ENCODE results near the gene TVP23A.
"Not testable (repeated sequence)": the region's sequence is repeated elsewhere in the genome, so short reads cannot be mapped to it uniquely, and the experiment has no call there.

TVP23A gene

DNA sequence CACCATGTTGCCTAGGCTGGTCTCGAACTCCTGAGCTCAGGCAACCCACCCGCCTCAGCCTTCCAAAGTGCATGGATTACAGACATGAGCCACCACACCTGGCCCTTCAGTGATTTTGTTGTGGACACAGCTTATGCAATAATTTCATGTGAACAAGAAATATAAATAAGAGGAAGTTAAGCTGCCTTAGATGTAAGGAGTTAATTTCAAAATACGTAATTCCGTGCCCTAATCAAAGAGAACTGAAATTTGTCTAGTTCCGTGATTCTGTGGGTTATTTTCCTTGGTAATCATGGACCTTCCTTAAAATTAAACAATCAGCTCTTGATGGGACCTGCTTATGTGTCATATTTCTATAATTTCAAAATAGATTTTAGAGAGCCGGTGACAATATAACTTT is 11.9 kb downstream of the TVP23A start:
- DNase-seq (ENCODE audit: low spot score), result no peak

DNA sequence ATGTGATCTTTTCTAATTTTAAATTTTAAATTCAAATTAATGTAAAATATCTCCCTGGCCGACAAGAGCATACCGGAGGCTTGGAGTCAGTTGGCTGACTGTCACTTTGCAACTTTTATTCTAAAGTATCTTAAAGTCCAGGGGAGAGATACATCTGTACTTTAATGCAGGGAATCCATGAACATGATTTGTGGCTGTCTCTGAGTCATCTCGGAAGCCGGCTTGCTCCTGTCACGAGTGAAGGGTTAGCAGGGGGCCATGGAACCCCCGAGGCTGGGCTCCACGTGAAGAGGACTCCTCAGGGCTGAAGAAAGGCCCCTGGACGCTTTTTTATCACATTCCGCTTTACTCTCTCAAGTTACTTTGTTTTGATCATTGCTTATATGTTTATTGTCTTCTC is 13.3 kb downstream of the TVP23A start:
- DNase-seq (ENCODE audit: low spot score), result no peak

DNA sequence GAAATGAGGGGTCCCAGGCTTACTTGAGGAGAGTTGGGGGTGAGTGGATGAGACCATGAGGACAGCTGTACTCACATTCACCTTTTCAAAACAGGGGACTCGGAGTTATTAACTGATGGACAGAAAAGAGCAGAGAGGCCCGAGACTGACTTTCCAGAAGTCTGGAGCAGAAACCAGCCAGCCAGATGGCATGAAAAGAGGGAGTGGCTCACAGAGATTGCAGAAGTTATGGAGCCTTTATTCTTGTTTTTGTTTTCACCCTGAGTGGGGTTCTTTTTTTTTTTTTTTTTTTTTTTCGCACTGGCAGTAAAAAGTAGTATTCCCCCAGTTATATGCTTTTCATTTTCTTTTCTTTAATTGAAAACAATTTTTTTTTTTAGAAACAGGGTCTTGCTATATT is 18.9 kb downstream of the TVP23A start:
- DNase-seq (ENCODE audit: low spot score), result no peak

DNA sequence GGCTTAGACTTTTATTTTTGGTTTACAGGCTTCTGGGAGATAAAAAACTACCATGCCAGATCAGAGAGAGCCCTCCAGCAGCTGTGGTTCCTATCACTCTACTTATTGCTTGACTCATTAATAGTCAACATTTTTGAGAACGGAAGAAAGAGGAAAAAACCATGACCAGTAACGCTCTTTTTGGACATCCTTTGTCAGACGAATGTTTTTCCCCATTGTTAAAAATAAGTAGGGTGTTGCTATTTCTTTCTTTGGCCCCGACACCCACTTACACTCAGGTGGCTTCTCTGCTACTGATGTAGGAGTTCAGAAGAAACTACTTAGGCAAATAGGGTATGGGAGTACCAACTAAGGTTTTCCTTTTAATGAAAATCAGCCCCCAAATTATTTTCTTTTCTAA is 27.5 kb downstream of the TVP23A start:
- no peak for DNase-seq (ENCODE audit: low spot score)

DNA sequence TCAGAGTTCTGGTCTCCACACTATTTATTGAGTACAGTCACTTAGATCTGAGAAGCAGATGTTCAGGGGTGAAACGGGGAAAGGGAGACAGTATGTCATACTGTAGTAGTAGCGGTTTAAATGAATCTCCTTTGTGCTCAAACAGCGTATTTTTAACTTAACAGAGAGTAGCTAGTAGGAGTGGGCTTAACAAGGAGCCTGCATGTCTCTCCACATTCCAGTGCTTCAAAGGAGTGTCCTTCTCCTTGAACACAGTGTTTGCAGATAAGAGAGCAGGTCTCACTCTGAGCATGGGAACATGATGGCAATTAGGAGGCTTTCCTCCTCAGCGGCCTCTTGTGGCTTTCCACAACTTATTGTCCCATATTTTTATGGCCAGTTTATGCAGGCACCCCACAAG is 30.0 kb downstream of the TVP23A start:
- not testable (repeated sequence) for DNase-seq (ENCODE audit: low spot score)

DNA sequence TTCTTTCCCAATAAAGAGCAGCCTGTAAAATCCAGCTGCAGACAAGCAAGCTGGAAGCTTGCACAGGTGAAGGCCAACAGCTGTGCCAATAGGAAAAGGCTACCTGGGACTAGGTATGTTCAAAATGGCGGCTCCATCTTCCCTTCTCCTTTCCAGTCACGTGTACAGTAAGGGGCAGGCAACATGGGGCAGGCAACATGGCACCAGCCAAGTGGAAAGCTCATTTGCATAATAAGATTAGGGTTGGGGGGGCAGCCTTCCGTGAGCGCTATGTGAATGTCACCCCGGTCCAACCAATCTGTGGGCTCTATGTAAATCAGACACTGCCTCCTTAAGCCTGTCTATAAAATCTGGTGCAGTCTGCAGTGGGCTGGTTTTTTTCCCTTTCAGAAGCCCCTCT is 31.3 kb downstream of the TVP23A start:
- DNase-seq (ENCODE audit: low spot score), result peak; percentile 91

DNA sequence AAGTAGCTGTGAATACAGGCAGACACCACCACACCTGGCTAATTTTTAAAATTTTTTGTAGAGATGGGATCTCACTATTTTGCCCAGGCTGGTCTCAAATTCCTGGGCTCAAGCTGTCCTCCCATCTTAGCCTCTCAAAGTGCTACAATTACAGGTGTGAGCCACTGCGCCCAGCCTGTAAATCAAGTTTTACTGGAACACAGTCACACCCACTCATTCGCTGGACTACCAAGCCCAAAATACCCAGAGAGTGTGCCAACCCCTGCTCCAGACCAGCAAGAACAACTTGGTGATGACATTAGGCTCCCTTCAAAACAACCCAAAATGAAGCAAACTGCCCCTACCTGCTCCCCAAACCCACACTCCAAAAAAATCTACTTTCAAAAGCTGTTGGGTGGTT is 36.0 kb downstream of the TVP23A start:
- no peak for DNase-seq (ENCODE audit: low spot score)

DNA sequence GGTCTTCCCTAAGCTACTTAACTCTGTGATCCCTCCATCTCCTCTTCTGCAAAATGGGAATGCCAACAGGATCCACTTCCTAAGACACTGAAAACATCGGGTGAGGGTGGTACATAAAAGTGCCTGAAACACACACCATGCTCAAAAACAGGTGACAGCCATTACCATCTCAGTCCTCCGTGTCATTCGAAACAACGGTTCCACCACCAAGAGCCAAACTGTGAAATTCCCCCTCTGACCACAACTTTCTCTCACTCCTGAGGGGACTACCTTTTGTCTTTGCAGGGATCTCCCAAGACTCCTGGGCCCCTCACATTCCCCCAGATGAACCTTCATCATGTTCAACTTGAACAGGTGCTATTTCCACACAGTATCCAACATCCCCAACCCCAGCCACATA is 38.0 kb downstream of the TVP23A start:
- DNase-seq (ENCODE audit: low spot score), result no peak

DNA sequence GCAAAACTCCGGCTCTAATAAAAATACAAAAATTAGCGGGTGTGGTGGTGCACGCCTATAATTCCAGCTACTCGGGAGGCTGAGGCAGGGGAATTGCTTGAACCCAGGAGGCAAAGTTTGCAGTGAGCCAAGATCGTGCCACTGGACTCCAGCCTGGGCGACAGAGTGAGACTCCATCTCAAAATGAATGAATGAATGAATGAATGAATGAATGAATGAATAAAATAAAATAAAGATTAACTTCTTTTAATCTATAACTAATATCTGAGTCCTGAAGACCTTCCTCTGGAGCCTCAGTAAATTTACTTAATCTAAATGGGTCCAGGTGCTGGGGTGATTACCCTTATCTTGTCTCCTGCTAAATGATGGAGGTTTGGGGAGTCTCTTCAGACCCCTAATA is 38.7 kb downstream of the TVP23A start:
- DNase-seq (ENCODE audit: low spot score), result not testable (repeated sequence)

DNA sequence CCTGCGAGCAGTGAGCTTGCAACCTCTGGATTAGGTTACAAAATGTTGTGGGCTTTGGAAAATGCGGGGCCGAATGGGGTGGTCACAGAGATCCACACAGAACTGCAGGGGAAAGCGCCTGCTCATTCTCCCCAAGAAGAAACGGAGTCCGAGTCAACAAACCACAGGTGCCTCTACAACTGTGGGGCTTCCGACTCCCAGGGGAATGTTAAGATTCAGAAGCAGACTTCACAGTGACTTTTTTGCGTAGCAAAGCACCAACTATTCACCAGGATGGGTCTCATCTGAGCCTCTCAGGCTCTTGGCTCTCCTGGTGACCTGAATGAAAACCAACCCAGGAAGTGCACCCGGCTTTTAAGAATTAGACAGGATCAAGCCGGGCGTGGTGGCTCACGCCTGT is 41.2 kb downstream of the TVP23A start:
- no peak for DNase-seq (ENCODE audit: low spot score)

DNA sequence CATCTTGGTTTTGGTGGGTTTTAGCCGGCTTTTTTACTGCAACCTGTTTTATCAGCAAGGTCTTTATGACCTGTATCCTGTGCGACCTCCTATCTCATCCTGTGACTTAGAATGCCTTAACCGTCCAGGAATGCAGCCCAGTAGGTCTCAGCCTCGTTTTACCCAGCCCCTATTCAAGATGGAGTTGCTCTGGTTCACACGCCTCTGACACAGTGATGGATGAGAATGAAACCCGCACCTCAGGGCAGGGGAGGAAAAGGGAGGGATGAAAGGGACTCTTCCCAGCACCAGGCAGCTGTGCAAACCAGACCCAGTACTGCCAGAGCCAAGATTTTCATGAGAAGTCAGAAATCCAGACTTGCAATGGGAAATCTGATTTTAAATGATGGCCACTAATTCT is 41.7 kb downstream of the TVP23A start:
- not testable (repeated sequence) for DNase-seq (ENCODE audit: low spot score)

DNA sequence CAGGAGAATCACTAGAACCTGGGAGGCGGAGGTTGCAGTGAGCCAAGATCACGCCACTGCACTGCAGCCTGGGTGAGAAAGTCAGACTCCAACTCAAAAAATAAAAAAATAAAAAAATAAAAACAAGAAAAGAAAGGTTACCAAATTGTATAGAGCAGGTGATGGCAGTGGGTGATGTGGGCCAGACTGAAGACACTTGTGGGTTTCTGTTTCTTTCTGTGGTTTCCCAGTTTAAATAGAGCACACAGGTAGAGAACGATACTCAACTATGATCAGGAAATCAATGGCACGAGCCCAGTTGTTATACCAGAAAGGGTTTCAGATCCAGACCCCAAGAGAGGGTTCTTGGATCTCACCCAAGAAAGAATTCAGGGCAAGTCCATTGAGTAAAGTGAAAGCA is 42.3 kb downstream of the TVP23A start:
- no peak for DNase-seq (ENCODE audit: low spot score)

DNA sequence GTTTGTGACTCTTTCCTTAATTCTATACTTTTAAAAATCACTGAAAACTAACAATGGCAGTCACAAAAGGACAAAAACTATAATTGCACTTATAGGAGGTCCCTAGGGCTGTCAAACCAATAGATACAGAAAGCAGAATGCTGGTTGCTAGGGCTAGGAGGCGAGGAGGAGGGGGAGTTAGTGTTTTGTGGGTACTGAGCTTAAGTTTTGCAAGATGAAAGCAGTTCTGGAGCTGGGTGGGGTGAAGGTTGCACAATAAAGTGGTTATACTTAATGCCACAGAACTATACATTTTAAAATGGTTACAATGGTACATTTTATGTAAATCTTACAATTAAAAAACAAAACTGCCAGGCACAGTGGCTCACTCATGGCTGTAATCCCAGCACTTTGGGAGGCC is 47.7 kb downstream of the TVP23A start:
- no peak for DNase-seq (ENCODE audit: low spot score)

DNA sequence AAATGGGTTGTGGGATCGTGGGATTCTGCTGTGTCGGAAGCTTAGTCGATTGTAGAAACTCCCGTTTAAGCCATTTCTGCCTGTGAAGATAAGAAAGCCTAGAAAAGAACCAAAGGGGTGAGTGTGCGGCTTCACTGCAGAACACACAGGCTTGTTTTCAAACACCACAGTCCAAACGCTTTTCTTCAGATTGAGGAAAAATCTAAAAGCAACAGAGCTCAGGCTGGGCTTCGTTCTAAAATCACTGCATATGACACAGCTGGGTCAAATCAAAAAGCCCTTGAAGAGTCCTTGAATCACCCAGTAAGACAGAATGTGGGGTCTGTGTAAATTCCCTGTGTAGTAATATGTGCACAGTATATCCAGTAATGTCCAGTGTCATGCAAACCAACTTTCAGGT is 49.2 kb downstream of the TVP23A start:
- DNase-seq (ENCODE audit: low spot score), result no peak

DNA sequence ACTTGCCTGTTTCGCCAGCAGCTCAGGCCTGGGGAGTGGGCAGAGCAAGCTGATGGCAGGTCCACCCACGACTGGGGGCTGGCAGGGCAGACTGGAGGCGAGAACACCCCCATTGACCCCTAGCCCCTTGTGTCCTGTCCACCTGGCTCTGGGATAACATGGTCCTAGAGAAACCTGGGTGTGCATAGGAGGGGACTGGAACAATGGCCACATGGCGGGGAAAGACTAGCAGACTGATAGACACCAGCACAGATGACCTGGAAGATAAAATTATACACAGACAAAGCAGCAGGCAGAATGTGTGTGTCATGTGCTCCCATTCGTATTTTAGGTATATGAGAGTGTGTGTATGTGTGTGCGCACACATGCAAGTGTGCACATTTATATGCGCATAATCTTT is 51.5 kb downstream of the TVP23A start:
- DNase-seq (ENCODE audit: low spot score), result peak; percentile 20

DNA sequence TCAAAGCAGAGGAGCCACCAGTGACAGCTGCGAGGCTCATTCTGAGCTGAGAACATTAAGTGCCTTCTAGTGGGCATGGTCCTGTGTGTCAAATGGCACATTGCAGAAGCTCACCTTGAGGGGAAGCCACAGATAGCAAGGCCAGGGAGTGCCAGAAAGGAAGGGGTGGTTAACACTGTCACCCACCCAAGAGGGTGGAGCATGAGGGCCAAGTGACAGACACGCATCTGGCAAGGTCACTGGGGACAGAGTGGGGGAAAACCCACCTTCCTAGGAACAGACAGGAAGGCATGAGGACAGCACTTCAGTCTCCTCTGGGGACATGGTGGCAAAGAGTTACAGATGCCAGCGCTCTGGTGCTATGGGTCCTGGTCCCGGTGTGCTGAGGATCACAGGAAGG is 52.8 kb downstream of the TVP23A start:
- DNase-seq (ENCODE audit: low spot score), result no peak

DNA sequence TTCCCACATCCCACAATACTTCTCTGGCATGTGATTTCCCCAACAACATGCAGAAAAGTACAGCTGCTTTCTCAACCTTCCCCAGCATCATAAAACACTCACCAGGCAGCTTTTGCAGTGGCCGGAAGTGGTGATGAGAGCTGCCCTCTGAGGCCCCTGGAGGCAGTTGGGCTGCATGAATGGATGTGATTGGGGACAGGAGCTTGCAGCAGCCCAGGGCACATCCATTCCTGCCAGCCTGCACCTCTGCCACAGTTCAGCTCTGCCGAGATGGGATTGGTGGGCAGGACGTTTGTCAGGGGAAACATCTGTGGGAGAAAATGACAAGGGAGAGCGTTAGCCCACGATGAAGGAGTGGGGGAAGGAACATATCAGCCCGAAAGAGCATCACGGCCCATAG is 55.1 kb downstream of the TVP23A start:
- no peak for DNase-seq (ENCODE audit: low spot score)

DNA sequence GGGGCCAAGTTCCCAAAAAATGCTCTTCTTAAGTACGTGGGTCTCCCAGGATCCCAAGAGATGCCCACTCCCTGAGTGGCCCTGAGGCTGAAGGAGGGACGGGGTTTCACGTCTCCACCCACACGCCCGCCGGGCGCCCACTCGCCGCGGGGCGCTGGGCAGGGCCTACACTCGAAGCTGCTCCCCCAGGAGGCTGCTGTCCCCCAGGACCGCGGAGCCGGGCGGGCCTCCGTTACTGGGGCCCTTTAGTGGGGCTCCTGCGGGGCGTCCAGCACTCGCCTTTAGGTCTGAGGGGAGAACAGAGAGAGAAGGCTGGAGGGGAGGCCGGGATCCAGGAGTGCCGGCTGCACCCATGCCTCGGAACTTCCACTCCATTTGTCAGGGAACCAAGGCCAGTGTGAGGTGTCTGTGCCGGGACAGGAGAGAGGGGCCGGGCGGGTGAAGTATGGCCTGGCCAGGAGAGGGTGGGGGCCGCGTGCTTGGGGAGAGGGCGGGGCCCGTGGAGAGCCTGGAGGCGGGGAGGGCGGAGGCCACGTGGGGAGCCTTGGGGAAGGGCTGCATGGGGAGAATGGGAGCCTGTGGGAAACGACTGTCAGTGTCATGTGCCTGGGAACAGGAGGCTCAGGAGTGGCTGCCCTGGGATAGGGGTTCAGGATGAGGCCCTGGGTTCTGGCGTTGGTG is 56.1 kb downstream of the TVP23A start:
- DNase-seq (ENCODE audit: low spot score), result no peak

DNA sequence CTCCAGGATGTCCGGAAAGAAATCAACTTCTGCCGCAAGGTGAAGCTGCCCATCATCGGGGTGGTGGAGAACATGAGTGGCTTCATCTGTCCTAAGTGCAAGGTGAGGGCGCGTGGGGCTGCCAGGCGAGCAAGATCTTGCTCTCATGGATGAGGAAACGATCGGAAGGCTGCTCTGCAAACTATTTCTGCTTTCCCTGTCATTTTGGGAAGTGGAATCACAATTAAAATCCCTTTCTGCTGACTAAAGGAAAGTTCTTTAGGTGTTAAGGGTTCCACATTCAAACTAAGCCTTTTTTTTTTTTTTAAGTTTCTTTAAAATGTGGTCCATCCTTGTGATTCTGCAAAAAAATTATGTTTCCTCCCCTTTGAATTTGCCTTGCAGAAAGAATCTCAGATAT is 57.2 kb downstream of the TVP23A start:
- DNase-seq (ENCODE audit: low spot score), result no peak

DNA sequence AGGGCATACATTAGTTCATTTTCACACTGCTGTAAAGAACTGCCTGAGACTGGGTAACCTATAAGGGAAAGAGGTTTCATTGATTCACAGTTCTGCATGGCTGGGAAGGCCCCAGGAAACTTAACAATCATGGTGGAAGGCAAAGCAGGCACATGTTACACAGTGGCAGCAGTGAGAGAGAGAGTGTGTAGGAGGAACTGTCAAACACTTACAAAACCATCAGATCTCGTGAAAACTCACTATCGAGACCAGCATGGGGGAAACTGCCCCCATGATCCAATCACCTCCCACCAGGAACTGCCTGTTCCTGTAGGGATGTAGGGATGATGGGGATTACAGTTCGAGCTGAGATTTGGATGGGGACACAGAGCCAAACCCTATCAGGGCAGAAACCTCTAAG is 57.7 kb downstream of the TVP23A start:
- DNase-seq (ENCODE audit: low spot score), result no peak

DNA sequence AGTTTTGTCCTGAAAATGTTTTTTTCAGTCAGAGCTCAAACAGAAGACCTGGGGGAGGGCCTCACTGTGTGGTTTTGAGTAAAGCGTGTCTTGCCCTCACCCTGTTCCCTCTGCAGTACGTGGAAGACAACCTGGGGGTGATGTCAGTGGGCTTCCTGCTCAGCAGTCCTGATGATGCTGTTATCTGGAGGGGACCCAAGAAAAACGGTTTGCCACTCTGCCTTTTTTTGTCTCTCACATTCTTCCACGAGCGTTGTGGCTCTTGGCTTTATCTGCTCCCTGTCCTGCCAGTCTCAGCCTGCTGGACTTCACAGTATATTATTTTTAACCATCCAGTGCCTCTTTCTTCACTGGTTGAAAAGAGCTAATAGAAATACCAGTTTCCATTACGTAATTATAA is 62.0 kb downstream of the TVP23A start:
- DNase-seq (ENCODE audit: low spot score), result no peak

DNA sequence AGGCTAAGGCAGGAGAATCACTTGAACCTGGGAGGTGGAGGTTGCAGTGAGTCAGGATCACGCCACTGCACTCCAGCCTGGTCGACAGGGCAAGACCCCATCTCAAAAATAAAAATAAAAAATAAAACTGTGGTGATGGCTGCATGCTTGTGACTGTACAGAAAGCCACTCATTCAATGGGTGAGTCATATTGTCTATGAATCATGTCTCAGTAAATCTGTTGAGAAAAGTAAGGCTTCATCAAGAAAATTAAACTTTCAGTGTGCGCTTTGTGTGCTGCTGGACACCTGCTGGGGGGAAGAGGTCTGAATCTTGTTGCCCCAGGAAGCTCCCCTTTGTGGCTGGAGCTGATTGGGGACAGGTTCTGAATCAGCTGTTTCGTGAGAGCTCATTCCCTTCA is 63.7 kb downstream of the TVP23A start:
- DNase-seq (ENCODE audit: low spot score), result no peak

DNA sequence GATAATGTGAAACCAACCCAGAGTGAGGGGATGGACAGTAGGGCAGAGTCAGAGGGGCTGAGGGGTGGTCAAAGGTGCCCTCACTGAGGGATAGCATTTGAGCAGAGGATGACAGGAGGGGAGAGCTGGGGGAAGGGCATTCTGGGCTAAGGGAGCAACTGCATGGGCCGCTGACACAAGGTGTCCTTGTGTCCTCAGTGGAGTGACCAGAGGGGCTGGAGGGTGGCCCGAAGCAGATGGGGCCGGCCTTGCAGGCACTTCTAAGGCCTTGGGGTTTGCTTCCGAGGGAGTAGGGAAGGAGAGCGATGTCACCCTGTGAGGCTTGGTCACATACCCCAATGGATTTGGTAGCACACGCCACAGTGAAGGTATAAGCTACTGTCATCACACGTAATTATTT is 64.9 kb downstream of the TVP23A start:
- DNase-seq (ENCODE audit: low spot score), result no peak

DNA sequence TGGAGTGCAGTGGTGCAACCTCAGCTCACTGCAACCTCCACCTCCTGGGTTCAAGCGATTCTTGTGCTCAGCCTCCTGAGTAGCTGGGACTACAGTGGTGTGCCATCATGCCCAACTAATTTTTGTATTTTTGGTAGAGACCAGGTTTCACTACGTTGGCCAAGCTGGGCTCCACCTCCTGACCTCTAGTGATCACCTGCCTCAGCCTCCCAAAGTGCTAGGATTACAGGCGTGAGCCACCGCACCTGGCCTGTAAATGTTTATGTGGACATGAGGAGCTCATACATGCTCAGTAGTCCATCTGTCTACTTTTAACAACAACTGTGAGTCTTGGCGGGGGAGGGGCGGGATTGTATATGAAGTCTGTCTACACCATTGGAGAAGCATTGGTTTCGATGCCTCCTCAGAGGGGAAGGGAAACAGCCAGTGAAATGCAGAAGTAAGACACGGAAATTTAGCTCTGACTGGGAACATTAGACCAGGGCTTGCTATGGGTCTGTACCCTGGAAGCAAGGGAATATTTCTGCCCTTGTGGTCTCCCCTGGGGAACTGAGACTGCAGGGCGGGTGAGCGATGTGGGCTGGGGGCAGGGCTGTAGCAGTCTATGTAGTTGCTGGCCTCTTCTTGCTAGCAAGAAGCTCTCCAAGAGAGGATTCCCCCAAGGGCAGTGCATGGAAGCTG is 65.6 kb downstream of the TVP23A start:
- no peak for DNase-seq (ENCODE audit: low spot score)

All from SK-N-DZ (cell line).